Left kidney (tissue), 8 donors: ENCODE data around the gene BTG3. TPM values are rescaled to one million over a fixed set of nuclear protein-coding genes. Genes with fewer than 3 reads are reported as not detected.

Experiments
- DNase-seq: peaks from one replicate; pipeline ENCODE4 v3.0.0-alpha.2; 2013
- long read RNA-seq, 8 donors: transcript quantifications; one replicate each; lab custom pipeline, GENCODE V29; 2026
- polyA plus RNA-seq: library from polyadenylated mRNA; unstranded; fragments of 120-200 nt; gene quantifications from one replicate; pipeline ENCODE4 v1.2.1, GENCODE V29; 2013; ENCODE audit not compliant: insufficient read length

BTG3 gene, protein sequence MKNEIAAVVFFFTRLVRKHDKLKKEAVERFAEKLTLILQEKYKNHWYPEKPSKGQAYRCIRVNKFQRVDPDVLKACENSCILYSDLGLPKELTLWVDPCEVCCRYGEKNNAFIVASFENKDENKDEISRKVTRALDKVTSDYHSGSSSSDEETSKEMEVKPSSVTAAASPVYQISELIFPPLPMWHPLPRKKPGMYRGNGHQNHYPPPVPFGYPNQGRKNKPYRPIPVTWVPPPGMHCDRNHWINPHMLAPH
- 44.7 TPM for polyA plus RNA-seq
- long read RNA-seq, donor 1, transcript BTG3-202 (5 exons, 1,456 nt) = major isoform, 15 of 20 reads
- long read RNA-seq, donor 1, partial matches to known transcripts = 0 of 20 reads
- long read RNA-seq, donor 1, other reads (novel, unspliced or antisense) = 0 of 20 reads
- long read RNA-seq, donor 2, transcript BTG3-202 (5 exons, 1,456 nt) = major isoform, 14 of 21 reads
- long read RNA-seq, donor 2, partial matches to known transcripts = 0 of 21 reads
- long read RNA-seq, donor 2, other reads (novel, unspliced or antisense) = 0 of 21 reads
- long read RNA-seq, donor 3, transcript BTG3-202 (5 exons, 1,456 nt) = major isoform, 15 of 21 reads
- long read RNA-seq, donor 3, partial matches to known transcripts = 0 of 21 reads
- long read RNA-seq, donor 3, other reads (novel, unspliced or antisense) = 0 of 21 reads
- long read RNA-seq, donor 4, partial matches to known transcripts = 0 of 4 reads
- long read RNA-seq, donor 4, other reads (novel, unspliced or antisense) = 0 of 4 reads
- long read RNA-seq, donor 5, transcript BTG3-202 (5 exons, 1,456 nt) = major isoform, 25 of 30 reads
- long read RNA-seq, donor 5, partial matches to known transcripts = 0 of 30 reads
- long read RNA-seq, donor 5, other reads (novel, unspliced or antisense) = 0 of 30 reads
- long read RNA-seq, donor 6, transcript BTG3-202 (5 exons, 1,456 nt) = major isoform, 25 of 43 reads
- long read RNA-seq, donor 6, transcript BTG3-204 (2 exons, 531 nt) = minor isoform, 7 of 43 reads
- long read RNA-seq, donor 6, partial matches to known transcripts = 6 of 43 reads
- long read RNA-seq, donor 6, other reads (novel, unspliced or antisense) = 0 of 43 reads
- long read RNA-seq, donor 7, transcript BTG3-204 (2 exons, 531 nt) = minor isoform, 8 of 51 reads
- long read RNA-seq, donor 7, transcript BTG3-202 (5 exons, 1,456 nt) = major isoform, 37 of 51 reads
- long read RNA-seq, donor 7, partial matches to known transcripts = 0 of 51 reads
- long read RNA-seq, donor 7, other reads (novel, unspliced or antisense) = 0 of 51 reads
- long read RNA-seq, donor 8, transcript BTG3-202 (5 exons, 1,456 nt) = major isoform, 15 of 22 reads
- long read RNA-seq, donor 8, partial matches to known transcripts = 7 of 22 reads
- long read RNA-seq, donor 8, other reads (novel, unspliced or antisense) = 0 of 22 reads

DNA sequence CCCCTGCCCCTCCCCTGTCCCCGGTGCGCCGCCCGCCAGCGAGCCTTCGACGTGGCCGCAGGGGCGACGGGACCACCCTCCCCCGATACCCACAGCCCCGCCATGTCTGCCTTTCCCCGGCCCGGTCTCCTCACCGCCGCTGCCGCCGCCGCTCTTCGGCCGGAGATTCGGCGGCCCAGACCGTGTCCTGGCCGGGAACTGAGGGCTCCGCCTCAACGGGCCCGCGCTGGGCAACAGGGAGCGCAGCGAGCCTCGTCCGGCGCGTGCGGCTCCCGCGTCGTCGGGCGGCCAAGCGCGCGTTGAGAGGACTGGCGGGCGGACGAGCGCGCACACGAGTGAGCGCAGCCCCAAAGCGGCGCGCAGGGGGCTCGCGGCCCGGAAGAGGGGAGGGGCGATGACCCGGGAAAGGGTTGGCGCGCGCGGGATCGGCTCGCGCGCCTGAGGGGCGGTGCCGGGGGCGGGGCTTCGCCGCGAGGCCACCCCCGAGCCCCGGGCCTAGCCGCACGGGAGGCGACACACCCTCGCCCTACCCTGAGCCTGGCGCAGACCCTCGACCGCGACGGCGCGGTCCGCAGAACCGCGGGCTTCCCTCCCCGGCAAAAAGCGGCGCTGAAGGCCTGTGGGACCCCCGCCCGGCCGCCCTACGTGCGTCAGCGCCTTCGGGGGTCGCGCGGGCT is at the start of gene BTG3:
BTG3 (minus strand) TSS at position 337 of the 677 bp plus-strand sequence. CDS start 3,757 bp downstream, outside the sequence.
- DNase-seq = peak; percentile 77

GRCh38 chr21:17660862-17661261 is 48.2 kb upstream of the BTG3 start:
- DNase-seq = no peak

- DNase-seq = no peak
These were observed 47.8 kb upstream of the BTG3 start for GRCh38 chr21:17660452-17660851.

- DNase-seq = no peak
These were observed 46.2 kb upstream of the BTG3 start for GRCh38 chr21:17658931-17659330.

- no peak for DNase-seq
These were observed 38.8 kb upstream of the BTG3 start for GRCh38 chr21:17651526-17651925.

DNA sequence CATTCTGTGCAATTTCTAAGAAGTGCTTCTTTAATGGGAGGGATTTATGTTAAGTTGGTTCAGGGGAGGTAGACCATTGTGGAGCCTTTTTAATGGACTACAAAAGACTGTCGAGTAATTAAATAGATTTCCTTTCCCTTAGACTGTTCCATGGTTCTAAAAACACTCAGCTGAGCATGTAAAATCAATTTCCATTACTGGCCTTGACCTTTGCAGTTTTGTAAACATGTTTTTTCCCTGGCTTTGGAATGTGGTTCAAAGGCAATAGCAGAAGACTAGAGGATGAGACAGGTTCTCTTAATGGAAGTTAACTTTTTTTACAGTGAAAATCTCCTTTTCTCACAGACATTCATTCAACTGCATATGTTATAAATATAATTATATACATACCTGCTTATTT is 37.6 kb upstream of the BTG3 start:
- DNase-seq = no peak

- no peak for DNase-seq
These were observed 34.1 kb upstream of the BTG3 start for GRCh38 chr21:17646790-17647189.

GRCh38 chr21:17644186-17644585 is 31.5 kb upstream of the BTG3 start:
- DNase-seq = no peak

- no peak for DNase-seq
These were observed 28.1 kb upstream of the BTG3 start for GRCh38 chr21:17640821-17641220.

- DNase-seq = no peak
These were observed 24.0 kb upstream of the BTG3 start for GRCh38 chr21:17636711-17637110.

GRCh38 chr21:17631195-17631594 is 18.5 kb upstream of the BTG3 start:
- DNase-seq = no peak

DNA sequence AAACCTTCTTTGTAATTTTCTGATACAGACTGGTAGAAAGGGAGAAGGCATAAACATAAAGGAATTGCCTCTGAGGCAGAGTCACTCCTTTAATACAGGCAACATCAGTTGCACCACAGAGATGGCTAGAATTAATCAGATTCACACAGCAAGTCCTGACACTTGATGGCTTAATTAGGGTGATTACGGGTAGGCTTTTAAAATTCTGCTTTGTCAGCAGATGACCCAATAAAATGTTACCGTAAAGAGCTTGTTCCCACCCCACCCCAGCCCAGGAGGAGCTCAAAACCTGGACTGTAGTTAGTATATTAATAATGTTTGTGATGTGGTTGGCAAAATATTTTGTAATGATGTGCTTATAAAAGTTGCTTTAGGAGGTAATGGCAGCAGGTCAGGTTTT is 9.3 kb upstream of the BTG3 start:
- no peak for DNase-seq

- no peak for DNase-seq
These were observed 4.1 kb upstream of the BTG3 start for GRCh38 chr21:17616831-17617230.

DNA sequence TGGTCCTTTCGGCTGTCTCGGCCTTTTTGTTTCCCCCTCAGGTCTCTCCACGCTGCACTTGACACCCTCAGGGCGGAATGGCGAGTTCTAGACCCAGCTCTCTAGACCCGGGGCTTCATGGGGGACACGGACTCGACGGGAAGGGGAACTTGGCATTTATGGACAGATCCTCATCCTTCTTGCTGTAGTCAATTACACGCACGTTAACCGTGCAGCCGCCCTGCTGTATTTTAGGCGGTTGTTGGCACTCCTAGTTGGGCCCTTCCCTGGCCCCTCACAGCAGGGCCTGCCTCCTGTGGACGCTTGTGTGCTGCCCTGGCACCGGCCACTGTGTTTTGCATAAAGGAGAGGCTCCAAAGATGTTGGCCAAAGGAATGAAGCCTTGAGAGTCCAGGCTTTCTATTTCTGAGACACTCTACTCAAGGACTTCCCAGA is 558 bp upstream of the BTG3 start:
- peak; percentile 41 for DNase-seq

- no peak for DNase-seq
These were observed 607 bp downstream of the BTG3 start for GRCh38 chr21:17612023-17612564.

- DNase-seq = peak; percentile 91
These were observed 1.2 kb downstream of the BTG3 start for GRCh38 chr21:17611414-17612022.

- DNase-seq = no peak
These were observed 1.8 kb downstream of the BTG3 start for GRCh38 chr21:17610911-17611310.

DNA sequence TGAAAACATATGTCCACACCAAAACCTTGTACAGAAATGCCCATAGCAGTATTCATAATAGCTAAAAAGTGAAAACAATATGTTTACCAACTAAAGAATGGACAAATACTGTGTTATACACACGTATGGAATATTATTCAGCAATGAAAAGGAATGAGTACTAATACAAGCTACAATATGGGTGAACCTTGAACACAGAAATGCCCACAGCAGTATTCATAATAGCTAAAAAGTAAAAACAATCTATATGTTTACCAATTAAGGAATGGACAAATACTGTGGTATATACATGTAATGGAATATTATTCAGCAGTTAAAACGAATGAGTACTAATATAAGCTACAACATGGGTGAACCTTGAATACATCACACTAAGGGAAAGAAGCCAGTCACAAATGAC is 3.0 kb downstream of the BTG3 start:
- DNase-seq = no peak

DNA sequence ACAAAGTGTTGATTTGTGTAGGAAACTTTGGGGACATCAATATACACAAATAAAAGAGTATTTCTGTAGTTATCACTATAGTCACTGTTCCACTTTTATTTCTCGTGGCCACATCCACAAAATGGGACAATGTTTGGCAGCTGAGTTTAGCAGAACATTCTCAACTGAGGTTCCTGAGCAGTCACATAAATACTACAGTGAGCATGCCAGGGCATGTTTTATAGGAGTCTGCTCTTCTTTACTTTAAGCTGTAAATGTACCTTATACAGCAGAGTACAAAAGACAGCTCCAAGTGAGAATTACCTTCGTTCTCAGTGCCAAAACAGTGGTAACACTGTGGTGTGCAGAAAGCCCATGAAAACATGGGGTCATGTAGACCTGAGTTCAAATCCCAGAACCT is 5.0 kb downstream of the BTG3 start:
- no peak for DNase-seq

DNA sequence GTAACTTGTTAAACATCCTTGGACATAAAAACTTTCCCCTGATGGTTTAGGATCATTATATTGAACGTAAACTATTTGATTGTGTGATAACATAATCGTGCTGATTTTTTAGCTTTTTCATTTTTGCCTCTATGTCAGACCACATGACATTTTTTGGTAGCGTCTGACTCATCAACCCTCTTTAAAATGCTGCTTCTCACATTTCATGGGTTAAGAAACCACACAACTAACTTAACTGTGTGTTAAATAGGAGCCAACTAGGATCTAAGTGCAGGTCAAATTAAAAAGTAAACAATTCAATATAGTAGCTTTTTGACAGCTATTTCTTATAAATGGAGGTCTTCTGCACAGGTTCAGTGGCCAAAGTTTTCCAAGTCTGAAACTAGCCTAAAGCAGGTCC is 9.8 kb downstream of the BTG3 start:
- DNase-seq = no peak

DNA sequence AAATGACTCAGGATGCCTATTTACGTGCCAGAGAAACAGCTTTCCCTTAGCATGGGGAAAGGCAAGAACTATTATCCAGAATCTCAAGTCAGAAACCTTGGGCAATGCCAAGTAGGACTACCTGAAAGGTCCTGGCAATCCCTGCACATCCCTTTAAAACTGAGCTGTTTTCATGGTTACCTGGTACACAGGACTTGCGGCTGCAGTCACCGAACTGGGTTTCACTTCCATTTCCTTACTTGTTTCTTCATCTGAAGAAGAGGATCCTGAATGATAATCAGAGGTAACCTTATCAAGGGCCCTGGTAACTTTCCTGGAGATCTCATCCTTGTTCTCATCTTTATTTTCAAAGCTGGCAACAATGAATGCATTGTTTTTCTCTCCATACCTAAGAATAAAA is 14.3 kb downstream of the BTG3 start:
- no peak for DNase-seq
